ENCODE results near the gene SMARCD3.

SMARCD3 gene

DNA sequence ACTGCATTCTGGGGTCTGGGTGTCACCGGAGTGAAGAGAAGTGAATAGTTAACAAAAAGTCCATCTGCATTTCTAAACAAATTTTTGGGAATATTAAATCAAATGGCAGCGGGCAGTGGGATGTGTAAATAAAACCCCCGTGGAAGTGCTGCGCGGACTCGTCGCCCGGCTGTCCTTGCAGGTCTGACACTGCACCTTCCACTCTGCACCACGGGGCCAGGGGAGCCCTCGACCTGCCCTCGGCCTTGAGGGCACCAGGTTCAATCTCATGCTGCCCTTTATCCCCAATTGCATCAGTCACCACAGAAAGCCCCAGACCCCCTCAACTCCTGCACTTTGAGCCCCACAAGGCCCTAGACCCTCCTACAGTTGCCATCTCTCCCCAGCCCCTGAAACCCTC lies 6.4 kb upstream of the SMARCD3 start:
- TF ChIP-seq, protein P1, sequence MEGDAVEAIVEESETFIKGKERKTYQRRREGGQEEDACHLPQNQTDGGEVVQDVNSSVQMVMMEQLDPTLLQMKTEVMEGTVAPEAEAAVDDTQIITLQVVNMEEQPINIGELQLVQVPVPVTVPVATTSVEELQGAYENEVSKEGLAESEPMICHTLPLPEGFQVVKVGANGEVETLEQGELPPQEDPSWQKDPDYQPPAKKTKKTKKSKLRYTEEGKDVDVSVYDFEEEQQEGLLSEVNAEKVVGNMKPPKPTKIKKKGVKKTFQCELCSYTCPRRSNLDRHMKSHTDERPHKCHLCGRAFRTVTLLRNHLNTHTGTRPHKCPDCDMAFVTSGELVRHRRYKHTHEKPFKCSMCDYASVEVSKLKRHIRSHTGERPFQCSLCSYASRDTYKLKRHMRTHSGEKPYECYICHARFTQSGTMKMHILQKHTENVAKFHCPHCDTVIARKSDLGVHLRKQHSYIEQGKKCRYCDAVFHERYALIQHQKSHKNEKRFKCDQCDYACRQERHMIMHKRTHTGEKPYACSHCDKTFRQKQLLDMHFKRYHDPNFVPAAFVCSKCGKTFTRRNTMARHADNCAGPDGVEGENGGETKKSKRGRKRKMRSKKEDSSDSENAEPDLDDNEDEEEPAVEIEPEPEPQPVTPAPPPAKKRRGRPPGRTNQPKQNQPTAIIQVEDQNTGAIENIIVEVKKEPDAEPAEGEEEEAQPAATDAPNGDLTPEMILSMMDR (IDR thresholded peaks at IDR 0.05; ENCODE audit: extremely low read depth, insufficient read depth, missing control alignments) = no peak
- DNase-seq (ENCODE audit: low spot score) = no peak
- in situ Hi-C loops (cut with MboI; ENCODE audit: low pct_unique_long_range_greater_than_20kb, low sequenced_read_pairs, unreplicated experiment) = no loop called here

DNA sequence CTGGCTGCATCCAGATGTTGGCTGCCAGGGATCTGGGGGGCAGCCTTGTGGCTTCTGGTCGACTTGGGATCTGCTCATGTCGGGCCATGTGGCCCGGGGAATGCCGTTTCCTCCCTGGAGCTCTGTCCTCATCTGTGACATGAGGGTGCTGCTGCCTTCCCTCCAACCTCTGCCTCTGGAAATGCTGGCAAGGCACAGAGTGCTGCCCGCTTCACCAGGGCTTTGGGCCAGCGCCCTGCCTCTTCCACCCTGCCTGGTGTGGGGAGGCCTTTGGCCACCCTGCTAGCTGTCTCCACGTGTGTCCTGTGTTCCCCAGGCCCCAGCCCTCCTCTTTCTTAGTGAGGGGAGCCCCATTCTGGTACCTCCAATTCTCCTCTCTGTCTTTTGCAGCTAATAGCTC lies 5.8 kb upstream of the SMARCD3 start:
- TF ChIP-seq, protein P1 (IDR thresholded peaks at IDR 0.05; ENCODE audit: extremely low read depth, insufficient read depth, missing control alignments) = no peak
- in situ Hi-C loops (cut with MboI; ENCODE audit: low pct_unique_long_range_greater_than_20kb, low sequenced_read_pairs, unreplicated experiment) = no loop called here
- DNase-seq (ENCODE audit: low spot score) = no peak

DNA sequence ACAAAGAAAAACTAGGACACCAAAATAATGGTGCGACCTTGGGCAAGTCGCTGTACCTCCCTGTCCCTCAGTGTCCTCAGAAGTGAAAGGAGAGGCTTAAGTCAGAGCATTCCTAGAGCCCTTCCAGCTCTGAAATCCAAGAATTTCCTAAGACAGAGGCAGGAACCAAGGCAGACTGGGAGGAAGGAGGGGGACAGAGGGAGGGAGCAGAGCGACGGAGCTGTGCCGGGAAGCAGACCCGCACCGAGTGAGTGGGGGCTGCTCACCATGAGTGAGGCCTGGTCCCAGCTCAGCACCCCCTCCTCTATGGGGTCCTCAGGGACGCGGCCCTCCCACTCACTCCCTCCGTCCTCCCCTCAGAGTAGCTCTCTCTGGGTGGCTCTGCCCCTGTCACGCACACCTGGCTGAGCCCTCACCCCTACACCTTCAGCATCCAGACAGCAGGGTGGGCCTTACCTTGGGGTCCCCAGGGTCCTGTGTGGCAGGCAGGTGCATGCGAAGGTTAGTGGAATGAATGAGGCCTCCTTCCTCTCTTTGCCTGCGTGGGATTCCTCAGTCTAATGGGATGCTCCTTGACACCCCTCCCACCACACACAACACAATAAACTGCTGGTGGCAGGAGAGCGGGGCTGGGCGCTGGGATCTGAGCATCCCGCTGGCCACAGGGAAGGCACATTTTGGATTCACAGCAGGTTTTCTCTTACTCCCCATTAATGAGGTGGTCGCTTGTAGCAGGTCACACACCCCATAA lies 4.6 kb upstream of the SMARCD3 start:
- no peak for DNase-seq (ENCODE audit: low spot score)
- TF ChIP-seq, protein P1 (IDR thresholded peaks at IDR 0.05; ENCODE audit: extremely low read depth, insufficient read depth, missing control alignments) = no peak
- in situ Hi-C loops (cut with MboI; ENCODE audit: low pct_unique_long_range_greater_than_20kb, low sequenced_read_pairs, unreplicated experiment) = no loop called here

DNA sequence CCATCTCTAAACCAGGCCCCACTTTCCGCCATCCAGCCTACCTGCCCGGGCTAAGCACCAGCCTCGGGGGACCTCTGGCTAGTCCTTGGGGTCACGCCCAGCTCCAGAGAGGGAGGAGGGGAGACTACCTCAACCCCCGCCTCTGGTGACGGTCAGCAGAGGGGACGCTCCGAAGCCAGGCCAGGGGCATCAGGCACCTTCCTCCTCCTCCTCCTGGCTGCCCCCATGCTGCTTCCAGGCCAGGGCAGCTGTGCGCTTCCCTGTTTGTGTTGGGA lies 4.0 kb upstream of the SMARCD3 start:
- in situ Hi-C loops (cut with MboI; ENCODE audit: low pct_unique_long_range_greater_than_20kb, low sequenced_read_pairs, unreplicated experiment) = no loop called here
- TF ChIP-seq, protein P1 (IDR thresholded peaks at IDR 0.05; ENCODE audit: extremely low read depth, insufficient read depth, missing control alignments) = no peak
- DNase-seq (ENCODE audit: low spot score) = no peak

DNA sequence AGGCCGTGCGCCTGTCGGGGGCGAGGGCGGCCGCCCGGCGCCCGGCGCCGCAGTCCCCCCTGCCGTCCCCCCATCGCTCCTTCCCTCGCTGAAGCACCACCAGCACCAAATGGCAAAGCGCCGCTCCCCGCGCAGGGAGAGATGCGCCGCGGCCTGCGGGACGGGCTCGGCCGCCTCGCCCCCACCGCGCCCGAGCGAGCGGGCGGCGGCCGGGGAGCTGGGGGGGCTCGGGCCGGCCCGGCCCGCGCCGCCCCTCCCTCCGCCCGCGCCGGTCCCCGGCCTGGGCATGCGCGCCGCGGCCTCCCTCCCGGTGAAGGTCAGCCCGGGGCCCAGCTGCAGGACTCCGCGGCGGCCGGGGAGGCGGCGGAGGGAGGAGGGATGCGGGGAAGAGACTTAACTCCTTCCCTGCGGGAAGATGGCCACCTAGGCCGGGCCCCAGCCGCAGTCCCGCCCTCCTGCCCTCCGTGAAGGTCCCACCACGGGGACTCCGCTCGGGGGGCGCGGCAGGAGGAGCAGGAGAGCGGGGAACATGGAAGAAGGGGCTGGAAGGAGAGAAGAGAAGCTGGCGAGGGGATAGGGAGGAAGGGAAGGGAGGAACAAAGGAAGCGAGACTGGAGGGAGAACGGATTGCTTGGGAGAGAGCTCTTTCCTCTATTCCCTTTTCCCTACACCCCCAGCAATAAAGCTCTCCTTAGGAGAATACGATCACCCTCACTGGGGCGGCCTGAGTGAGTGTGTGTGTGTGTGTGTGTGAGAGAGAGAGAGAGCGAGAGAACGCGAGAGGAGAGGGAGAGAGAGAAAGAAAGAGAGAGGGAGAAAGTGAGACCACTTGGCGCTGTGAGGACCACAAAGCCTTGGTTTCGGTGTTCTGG lies 3.4 kb upstream of the SMARCD3 start:
- TF ChIP-seq, protein P1 (IDR thresholded peaks at IDR 0.05; ENCODE audit: extremely low read depth, insufficient read depth, missing control alignments) = no peak
- in situ Hi-C loops (cut with MboI; ENCODE audit: low pct_unique_long_range_greater_than_20kb, low sequenced_read_pairs, unreplicated experiment) = no loop called here
- no peak for DNase-seq (ENCODE audit: low spot score)

DNA sequence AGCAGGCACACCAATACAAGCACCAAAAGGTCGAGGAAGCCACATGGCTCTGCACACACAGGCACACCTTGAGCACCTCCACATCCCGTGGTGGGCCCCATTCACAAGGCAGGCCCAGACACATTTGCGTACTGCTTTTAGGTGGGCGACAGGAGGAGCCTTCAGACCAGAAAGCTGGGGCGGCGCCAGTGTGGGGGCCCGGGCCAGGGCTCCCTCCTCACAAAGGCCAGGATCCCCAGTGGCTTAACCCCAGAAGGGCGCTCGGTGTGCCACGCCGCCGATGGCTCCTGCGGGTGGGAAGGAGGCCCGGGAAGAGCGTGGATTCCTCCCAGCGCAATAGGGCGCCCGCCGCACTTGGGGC lies 2.8 kb upstream of the SMARCD3 start:
- in situ Hi-C loops (cut with MboI; ENCODE audit: low pct_unique_long_range_greater_than_20kb, low sequenced_read_pairs, unreplicated experiment) = no loop called here
- DNase-seq (ENCODE audit: low spot score) = no peak
- TF ChIP-seq, protein P1 (IDR thresholded peaks at IDR 0.05; ENCODE audit: extremely low read depth, insufficient read depth, missing control alignments) = no peak

Measured in GM13977 (cell line).